ENCODE results near the gene CISD1.

CISD1 gene

GRCh38 chr10:58266003-58266825 is 2.7 kb upstream of the CISD1 start:
- DNase-seq: no peak

- peak; percentile 7 for DNase-seq
Observed at GRCh38 chr10:58266826-58267712, 1.9 kb upstream of the CISD1 start.

- DNase-seq: peak; percentile 62
Observed at GRCh38 chr10:58267713-58268453, 1.1 kb upstream of the CISD1 start, which contains the start of gene IPMK. IPMK (minus strand) TSS chr10:58267894; CDS start chr10:58267611, 283 bp downstream.

- DNase-seq: no peak
Observed at GRCh38 chr10:58268454-58268945, 462 bp upstream of the CISD1 start.

- DNase-seq: no peak
Observed at GRCh38 chr10:58269782-58270290, 874 bp downstream of the CISD1 start.

DNA sequence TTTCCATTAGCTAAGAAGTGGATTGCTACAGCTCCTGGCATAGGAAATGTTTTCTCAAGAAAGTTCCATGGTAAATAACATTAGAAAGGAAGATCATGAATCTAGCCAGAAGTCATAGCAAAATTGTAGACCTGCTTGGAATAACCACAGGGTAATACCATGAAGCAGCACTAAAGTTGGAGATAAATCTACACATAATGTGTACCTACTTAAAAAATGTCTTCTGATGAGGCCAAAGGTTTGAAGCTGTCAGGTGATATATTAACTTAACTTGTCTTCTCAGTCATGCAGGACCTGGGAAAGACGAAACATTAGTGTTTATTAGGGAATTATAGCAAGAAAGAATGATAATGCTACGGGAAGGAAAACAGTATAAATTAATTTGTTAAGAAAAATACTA is 6.3 kb downstream of the CISD1 start:
- no peak for DNase-seq

DNA sequence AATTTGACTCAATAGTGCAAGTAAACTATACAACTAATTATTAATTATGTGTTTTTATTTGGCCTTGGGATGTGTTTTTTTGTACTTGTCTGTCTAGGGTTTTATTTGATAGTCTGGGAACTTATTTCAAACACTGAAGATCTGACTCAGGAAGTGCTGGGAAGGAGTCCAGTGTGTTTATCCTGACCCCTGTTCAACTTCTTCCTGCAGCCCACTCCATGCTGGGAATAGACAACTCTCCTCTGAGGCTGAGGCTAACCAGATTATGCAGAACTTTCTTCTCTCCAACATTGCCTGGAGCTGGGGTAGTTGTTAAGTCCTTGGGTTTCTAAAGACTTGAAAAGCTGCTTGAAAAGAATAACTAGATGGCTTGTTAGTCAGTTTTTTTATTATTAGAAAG is 6.9 kb downstream of the CISD1 start:
- no peak for DNase-seq

GRCh38 chr10:58278274-58278961 is 9.5 kb downstream of the CISD1 start:
- no peak for DNase-seq

DNA sequence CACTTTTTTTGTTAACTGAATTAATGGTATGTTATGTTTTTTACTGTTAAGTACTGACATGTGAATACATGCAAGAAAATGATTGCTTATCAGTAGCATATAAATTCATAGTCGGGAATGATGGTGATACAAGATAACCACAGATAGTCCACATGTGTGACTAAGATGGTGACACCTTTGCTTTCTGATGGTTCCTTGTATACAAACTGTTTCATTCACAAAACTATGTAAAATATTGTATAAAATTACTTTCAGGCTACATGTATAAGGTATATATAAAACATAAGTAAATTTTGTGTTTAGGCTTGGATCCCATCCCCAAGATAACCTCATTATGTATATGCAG is 10.0 kb downstream of the CISD1 start:
- DNase-seq: no peak

- no peak for DNase-seq
Observed at GRCh38 chr10:58280477-58280876, 11.5 kb downstream of the CISD1 start.

- DNase-seq: no peak
Observed at GRCh38 chr10:58281092-58281752, 12.3 kb downstream of the CISD1 start.

- no peak for DNase-seq
Observed at GRCh38 chr10:58282615-58283014, 13.7 kb downstream of the CISD1 start.

DNA sequence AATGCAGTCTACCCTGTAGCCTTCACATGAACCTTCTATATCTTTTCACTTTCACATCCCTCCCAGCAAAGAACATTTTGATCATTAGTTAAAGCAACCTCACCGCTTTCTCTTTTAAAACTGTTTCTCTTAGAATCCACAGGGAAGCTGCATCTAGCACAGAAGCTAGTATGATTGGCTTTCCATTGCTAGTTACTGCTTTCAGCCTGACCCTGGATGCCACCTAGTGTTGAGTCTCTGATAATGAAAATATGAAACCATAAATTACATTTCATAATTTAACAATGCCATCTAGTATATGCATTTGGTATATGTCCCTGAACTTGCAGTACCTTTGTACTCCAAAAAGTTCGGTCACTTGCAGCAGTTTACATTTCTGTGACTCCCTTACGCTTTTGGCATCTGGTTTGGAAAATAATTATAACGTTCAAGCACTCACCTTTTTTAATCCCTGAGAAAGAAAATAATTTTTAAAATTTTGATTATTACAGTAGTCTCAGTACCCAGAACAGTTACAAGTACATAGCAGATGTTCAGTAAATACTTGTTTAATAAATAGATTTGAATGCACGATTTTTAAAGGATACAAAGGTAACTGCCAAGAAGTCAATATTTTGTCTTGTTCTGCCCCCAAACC is 22.7 kb downstream of the CISD1 start:
- peak; percentile 56 for DNase-seq

DNA sequence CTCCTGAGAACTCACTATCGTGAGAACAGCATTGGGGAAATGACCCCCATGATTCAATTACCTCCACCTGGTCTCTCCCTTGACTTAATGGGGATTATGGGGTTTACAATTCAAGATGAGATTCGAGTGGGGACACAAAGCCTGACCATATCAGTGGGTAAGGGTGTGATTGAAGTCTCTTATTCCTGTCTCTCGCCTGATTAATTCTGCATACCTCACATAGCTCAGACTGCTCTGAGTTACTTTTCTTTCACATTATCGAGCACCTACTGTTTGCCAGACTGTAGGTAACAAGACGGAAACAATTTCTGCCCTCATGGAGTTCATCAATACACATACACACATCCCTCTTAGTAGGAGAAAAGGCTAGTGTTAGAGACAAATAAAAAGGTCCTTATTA is 25.0 kb downstream of the CISD1 start:
- DNase-seq: no peak

GRCh38 chr10:58299580-58299979 is 30.6 kb downstream of the CISD1 start:
- peak; percentile 43 for DNase-seq

GRCh38 chr10:58300676-58301075 is 31.7 kb downstream of the CISD1 start:
- DNase-seq: no peak

DNA sequence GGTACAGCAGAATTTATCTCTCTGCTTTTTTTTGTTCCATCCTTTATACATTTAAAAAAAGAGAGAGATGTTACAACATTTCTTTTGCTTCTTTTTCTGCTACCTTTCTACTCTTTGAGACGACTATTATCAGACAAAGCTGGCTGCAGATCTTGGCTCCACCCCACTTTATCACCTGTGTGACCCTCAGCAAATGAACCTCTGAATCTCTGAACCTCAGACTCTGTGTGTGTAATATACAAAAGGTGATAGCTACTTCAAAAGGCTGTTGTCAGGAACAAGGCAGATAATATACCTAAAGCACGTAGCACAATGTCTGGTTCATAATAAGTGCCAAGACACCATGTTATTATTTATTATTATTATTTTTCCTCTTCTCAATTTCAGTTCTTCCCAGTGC is 33.3 kb downstream of the CISD1 start:
- DNase-seq: no peak

- no peak for DNase-seq
Observed at GRCh38 chr10:58304099-58304633, 35.2 kb downstream of the CISD1 start.

GRCh38 chr10:58305821-58306220 is 36.9 kb downstream of the CISD1 start:
- no peak for DNase-seq

GRCh38 chr10:58307676-58308075 is 38.7 kb downstream of the CISD1 start:
- DNase-seq: no peak

DNA sequence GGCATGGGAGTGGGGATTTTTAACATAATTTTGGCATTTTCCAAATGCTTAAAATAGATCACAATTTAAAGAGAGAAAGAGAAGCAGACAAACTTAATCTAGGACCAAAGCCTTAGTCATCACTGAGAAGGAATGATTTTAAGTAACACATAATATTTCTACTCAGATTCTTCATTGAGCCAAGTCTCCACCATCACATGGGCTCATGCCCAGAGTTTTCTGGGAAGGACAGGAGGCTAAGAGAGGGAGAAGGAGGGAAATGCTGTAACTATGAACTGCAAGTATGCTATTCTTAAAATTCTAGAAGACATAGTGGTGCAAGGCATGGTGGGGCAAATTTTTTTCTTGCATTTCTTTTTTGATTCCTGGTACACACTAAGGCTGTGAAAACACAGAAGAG is 42.1 kb downstream of the CISD1 start:
- DNase-seq: no peak

Data from NCI-H1105 treated with DMSO at 0.1 percent for 48 hours (cell line).